AG09309 (cell line): ENCODE data around the gene ZBTB24.

Source experiments
- DNase-seq: peaks from one replicate; pipeline ENCODE4 v3.0.0-alpha.2; 2010; ENCODE audit warnings: low read depth
- H3K4me3 ChIP-seq: 2 replicates; pipeline ENCODE4 v1.5.1; 2011; ENCODE audit warnings: mild to moderate bottlenecking, low read depth, low read length, moderate library complexity; ENCODE audit not compliant: control insufficient read depth
- CTCF ChIP-seq: IDR thresholded peaks from 2 replicates; pipeline ENCODE4 v1.5.1; 2011; ENCODE audit warnings: mild to moderate bottlenecking, low read depth, low read length, inconsistent platforms; ENCODE audit not compliant: insufficient read depth, control insufficient read depth; ENCODE audit errors: missing control alignments

Gene ZBTB24

GRCh38 chr6:109443425-109443950, 39.5 kb downstream of the ZBTB24 start:
- no peak overlapping the region for H3K4me3 ChIP-seq
- TF ChIP-seq CTCF: no peak
- DNase-seq: no peak

GRCh38 chr6:109442393-109442924, 40.6 kb downstream of the ZBTB24 start:
- H3K4me3 ChIP-seq: no peak overlapping the region
- DNase-seq: no peak
- no peak for TF ChIP-seq CTCF

GRCh38 chr6:109441069-109441816, 41.8 kb downstream of the ZBTB24 start:
- peak; percentile 38 for TF ChIP-seq CTCF
- H3K4me3 ChIP-seq: peak overlapping the region; percentile 57
- DNase-seq: no peak

- DNase-seq: peak; percentile 46
- peak; percentile 5 for TF ChIP-seq CTCF
- H3K4me3 ChIP-seq: peak within 1 kb of the TSS; percentile 57
Observed at GRCh38 chr6:109440331-109441068, 42.5 kb downstream of the ZBTB24 start, which contains the start of the genes PPIL6 and SMPD2. Gene PPIL6, minus strand, starts transcription at chr6:109440628. Its CDS starts 38 bp downstream, at chr6:109440590. Gene SMPD2, plus strand, starts transcription at chr6:109440724. Its CDS starts 398 bp downstream, at chr6:109441122.

- no peak for TF ChIP-seq CTCF
- H3K4me3 ChIP-seq: no peak overlapping the region
- no peak for DNase-seq
Observed at GRCh38 chr6:109436041-109436440, 47.0 kb downstream of the ZBTB24 start.

- DNase-seq: peak; percentile 74
- no peak for TF ChIP-seq CTCF
- no peak overlapping the region for H3K4me3 ChIP-seq
Observed at GRCh38 chr6:109434456-109434855, 48.6 kb downstream of the ZBTB24 start.
